Activated CD4-positive, alpha-beta T cell treated with anti-CD3 and anti-CD28 coated beads for 48 hours (primary cell): ENCODE results near the gene MPP4.
A peak's percentile ranks its signal among the peaks of the same experiment; 100 is the strongest.

Experiments used
- DNase-seq: peaks from one replicate; pipeline ENCODE4 v3.0.0-alpha.2; 2020

Gene MPP4, protein sequence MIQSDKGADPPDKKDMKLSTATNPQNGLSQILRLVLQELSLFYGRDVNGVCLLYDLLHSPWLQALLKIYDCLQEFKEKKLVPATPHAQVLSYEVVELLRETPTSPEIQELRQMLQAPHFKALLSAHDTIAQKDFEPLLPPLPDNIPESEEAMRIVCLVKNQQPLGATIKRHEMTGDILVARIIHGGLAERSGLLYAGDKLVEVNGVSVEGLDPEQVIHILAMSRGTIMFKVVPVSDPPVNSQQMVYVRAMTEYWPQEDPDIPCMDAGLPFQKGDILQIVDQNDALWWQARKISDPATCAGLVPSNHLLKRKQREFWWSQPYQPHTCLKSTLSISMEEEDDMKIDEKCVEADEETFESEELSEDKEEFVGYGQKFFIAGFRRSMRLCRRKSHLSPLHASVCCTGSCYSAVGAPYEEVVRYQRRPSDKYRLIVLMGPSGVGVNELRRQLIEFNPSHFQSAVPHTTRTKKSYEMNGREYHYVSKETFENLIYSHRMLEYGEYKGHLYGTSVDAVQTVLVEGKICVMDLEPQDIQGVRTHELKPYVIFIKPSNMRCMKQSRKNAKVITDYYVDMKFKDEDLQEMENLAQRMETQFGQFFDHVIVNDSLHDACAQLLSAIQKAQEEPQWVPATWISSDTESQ

GRCh38 chr2:201698588-201699226, at the start of gene MPP4:
TSS of gene MPP4 (minus strand) at chr2:201698644. CDS start at chr2:201693954, 4,690 bp downstream.
- DNase-seq = no peak

- no peak for DNase-seq
These were observed 48.1 kb upstream of the MPP4 start for GRCh38 chr2:201746551-201746950.

DNA sequence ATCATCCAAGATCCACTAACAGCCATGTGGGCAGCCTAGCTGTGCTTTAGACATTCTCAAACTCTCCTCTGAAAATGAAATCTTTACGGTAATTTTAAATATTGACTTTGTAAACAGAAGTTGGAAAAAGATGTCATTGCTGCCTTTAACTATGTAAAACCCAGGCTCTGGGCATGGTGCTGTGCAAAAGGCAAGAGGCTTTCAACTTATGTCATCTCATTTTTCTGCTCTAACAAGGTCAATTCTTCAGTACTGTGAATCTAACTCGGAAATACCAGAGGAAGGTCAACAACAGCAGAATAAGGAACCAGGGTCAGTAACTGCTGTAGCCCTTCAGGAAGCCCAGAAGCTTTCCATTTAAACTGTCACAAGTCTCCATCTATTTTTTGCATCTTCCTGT, 37.0 kb upstream of the MPP4 start:
- no peak for DNase-seq

GRCh38 chr2:201734111-201734510, 35.7 kb upstream of the MPP4 start:
- no peak for DNase-seq

- DNase-seq = no peak
These were observed 35.1 kb upstream of the MPP4 start for GRCh38 chr2:201733544-201733943.

DNA sequence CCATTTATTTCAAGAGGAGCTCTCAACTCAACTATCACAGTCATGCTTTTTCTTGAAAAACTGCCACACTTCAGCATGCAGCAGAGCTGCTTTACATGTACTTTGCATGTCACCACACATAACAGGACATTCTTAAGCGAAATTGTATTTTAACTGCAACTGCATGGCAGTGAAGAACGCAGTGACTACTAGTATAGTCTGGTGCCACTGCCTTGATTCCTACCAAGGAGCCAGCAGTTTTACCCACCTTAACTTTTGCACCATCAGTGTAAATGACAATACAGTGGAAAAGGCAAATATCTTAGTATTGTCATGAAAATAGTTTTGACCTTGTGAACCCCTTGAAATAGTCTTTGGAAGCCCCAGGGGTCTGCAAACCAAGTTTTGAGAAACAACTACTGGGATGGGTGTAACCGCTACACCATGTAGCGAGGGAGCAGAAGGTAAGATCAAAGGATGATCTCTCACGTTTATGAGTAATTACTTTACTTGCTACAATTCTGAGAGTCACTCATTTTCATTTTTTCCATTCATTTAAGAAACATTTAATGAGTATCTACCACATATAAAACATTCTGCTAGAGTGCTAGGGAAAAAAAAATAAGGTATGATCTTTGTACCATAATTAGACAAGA, 32.3 kb upstream of the MPP4 start:
- peak; percentile 23 for DNase-seq

DNA sequence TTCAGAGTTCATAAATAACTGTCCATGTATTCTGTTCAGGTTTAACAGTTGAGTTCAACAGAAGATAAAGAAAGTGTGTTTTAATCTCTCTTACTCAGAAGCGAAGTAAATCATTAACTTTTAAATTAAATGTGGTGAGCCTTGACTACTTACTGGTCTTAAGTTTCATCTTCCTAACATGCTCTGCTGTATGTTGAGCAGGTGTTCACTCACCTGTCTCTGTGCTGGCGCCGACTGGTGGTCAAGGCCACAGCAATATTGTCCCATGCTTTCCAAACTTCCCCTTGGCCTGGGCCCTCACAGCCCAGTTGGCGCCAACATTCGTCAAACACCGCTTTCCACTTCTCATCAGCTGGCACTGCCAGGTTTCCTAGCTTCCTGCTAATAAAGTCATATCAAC, 17.0 kb upstream of the MPP4 start:
- DNase-seq = no peak

DNA sequence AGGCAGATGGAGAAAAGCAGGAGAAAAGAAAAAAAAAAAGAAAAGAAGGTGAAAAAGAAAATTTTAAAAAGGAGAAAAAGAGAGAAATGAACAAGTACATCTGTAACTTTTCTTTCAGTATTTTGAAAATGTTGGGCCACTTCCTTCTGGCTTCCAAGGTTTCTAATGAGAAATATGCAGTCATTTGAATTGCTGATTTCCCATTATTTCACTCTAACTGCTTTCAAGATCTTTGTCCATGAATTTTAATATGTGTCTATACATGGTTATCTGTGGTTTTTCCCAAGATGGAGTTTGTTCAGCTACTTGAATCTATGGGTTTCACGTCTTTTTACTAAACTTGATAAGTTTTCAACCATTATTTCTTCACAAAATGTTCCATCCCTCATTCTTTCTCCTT, 14.3 kb upstream of the MPP4 start:
- no peak for DNase-seq

DNA sequence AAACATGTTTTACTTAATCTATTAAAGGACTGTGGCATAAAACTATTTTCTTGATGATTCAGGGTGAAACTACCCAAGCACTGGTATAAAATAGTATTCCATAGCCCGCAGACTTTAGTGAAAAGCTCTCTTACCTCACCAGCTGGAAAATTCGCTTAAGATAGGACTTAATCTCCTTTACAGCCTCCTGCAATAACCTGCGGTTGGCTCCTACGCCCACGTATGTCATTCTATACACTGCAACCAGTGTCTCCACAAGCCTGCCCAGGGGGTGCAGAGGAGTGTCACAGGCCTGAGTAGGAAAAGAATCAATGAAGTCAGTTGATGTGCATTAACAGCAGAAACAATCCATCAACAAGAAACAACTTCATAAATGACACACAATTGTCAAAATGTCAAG, 11.3 kb upstream of the MPP4 start:
- DNase-seq = no peak

DNA sequence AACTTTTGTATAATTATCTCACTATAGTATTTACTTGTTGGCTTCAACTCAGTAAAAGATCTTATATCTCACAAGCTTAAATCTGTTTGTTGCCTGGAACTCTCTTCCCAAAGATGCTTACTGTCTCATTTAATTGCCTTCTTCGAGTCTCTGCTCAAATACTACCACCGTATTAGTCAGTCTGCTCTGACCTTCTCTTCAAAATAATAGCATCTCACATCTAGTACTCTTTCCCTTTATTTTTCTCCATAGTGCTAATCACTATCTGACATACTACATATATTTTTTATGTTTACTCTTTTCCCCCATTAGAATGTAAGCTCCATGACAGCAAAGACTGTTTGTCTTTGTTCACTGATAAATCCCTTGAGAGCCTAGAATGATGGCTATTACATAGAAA, 10.6 kb upstream of the MPP4 start:
- DNase-seq = no peak

GRCh38 chr2:201707753-201708152, 9.3 kb upstream of the MPP4 start:
- no peak for DNase-seq

- no peak for DNase-seq
These were observed 8.7 kb upstream of the MPP4 start for GRCh38 chr2:201707142-201707541.

DNA sequence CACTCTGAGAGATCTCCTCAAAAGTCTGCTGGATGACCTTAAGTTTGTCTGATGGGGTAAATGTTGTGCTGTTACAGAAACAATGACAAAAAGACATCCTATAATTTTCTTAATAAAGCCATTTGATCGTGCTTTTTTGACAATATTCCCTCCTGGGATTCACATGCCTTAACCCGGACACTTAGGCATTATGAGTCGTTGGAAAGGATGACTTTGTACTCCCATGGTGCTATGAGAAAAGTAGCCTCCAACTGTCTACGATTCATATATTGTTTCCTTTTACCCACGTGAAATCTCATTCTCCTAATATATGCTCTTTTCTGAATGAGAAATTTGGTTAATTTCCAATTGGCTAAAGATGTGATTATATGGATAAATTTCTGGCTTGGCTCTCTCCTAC, 6.1 kb upstream of the MPP4 start:
- DNase-seq = no peak

DNA sequence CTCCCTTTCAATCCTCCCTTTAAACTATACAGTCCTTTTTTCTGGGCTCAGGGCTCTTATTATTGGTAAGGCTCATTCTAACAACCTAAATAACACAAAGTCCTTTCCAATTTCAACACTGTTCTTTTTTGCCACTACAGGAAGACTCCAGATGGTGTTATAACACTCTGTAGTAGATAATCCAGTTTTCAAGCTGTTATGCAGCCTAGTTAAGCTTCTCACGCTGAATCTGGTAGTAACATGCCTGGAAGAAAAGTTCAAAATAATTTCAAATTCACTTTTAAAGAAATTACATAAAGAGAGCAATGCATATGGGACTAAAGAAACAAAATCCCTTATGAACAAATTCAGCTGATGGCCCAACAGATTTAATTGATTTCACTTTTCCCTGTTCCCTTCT, 3.2 kb upstream of the MPP4 start:
- no peak for DNase-seq

- DNase-seq = no peak
These were observed 972 bp upstream of the MPP4 start for GRCh38 chr2:201699416-201699815.

DNA sequence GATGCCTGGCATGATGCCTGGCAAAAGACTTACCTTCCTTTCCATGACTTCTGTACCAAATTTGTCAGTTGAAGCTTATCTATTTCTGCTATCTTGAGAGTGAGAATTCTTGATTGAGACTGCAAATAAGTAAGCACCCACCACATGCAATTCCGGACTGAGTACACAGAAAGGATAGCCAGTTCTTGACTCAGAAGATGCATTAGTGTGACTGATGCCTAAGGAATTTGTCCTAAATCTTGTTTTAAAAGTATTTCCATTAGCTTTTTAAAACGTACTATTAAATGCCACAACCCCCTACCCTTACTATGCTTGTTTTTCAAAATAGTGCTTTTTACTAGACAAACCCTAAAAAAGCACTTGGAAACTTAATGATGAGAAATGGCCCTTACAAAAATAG, 545 bp downstream of the MPP4 start:
- no peak for DNase-seq

GRCh38 chr2:201696151-201696659, 2.2 kb downstream of the MPP4 start:
- no peak for DNase-seq

DNA sequence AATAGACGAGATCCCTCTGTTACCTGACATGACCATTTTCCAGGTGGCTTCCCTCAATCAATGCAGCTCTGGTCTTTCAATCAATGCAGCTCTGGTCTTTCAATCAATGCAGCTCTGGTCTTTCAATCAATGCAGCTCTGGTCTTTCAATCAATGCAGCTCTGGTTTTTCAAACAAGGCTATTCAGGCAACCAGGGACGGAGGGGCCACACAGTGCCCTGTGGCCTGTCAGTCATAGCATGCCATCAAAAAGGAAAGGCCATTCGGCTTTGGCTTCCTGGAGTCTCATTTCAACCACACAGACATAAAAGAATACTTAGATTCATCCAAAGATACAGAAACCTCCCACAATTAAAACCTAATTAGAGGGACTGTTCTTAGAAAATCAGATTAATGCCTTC, 13.3 kb downstream of the MPP4 start:
- DNase-seq = no peak

DNA sequence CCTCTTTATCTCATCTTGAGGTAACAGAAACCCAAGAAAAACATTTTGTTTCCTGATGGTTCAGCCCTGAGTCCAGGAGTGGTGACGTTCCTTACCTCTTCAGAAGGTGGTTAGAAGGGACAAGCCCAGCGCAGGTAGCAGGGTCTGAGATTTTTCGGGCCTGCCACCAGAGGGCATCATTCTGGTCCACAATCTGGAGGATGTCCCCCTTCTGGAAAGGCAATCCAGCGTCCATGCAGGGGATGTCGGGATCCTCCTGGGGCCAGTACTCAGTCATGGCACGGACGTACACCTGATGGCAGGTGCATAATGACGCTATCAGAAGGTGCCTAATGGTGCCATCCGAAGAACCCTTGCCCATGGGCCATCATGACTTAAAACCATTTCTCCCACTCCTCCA, 17.7 kb downstream of the MPP4 start:
- peak; percentile 29 for DNase-seq

GRCh38 chr2:201678401-201678800, 20.0 kb downstream of the MPP4 start:
- DNase-seq = no peak

- DNase-seq = no peak
These were observed 23.0 kb downstream of the MPP4 start for GRCh38 chr2:201675454-201675853.

DNA sequence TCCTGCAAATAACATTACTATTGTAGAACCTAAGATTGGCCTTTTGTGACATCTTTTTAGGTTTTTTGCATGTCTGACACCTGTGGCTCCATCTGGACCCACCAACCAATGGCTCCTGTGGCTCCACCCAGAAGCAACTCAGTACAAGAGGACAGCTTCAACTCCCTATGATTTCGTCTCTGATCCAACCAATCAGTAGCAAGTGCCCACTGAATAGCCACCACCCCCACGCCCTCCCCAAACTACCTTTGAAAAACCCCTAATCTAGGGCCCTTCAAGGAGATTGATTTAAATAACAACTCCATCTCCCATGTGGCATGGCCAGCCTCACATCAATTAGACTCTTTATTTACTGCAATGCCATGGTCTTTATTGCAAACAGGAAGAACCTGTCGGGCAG, 23.6 kb downstream of the MPP4 start:
- DNase-seq = no peak

GRCh38 chr2:201674298-201674697, 24.1 kb downstream of the MPP4 start:
- DNase-seq = no peak

GRCh38 chr2:201673546-201673945, 24.9 kb downstream of the MPP4 start:
- DNase-seq = no peak
